GM12875 (cell line): ENCODE measurements around the gene CARS2.

Experiments
- H3K4me3 ChIP-seq: one replicate; pipeline ENCODE4 v1.5.1; 2011; ENCODE audit warnings: low read depth, low read length, control low read depth
- CTCF ChIP-seq: IDR thresholded peaks from 2 replicates; pipeline ENCODE4 v1.5.1; 2011; ENCODE audit warnings: low read depth, mild to moderate bottlenecking, control low read depth, inconsistent platforms, low read length, moderate library complexity, borderline replicate concordance; ENCODE audit not compliant: insufficient read depth

Gene CARS2

GRCh38 chr13:110640591-110641029 is 65.3 kb downstream of the CARS2 start:
- no peak overlapping the region for H3K4me3 ChIP-seq
- no peak for TF ChIP-seq CTCF

- no peak for TF ChIP-seq CTCF
- H3K4me3 ChIP-seq = no peak overlapping the region
Observed at GRCh38 chr13:110639935-110640334, 66.0 kb downstream of the CARS2 start.

- no peak overlapping the region for H3K4me3 ChIP-seq
- TF ChIP-seq CTCF = no peak
Observed at GRCh38 chr13:110638814-110639806, 66.8 kb downstream of the CARS2 start.

- no peak overlapping the region for H3K4me3 ChIP-seq
- no peak for TF ChIP-seq CTCF
Observed at GRCh38 chr13:110638257-110638656, 67.7 kb downstream of the CARS2 start.

DNA sequence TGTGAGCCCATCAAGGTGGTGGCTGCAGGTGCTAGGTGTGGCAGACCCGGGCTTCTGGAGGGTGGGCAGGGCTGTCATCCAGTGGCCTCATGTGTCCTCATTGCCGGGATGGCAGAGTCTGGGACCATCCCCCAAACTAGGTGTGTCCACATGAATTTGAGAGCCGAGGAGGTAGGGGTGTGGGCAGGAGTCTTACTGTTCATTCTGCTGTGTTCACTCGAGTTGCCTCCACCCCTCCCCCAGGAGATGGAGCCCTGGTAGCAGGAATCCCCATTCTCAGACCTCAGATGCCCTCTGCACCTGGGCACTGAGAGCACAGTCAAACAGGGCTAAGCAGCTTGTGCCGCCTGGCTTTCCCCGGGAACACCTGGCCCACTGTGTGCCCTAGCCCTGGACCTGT is 68.2 kb downstream of the CARS2 start:
- H3K4me3 ChIP-seq = no peak overlapping the region

DNA sequence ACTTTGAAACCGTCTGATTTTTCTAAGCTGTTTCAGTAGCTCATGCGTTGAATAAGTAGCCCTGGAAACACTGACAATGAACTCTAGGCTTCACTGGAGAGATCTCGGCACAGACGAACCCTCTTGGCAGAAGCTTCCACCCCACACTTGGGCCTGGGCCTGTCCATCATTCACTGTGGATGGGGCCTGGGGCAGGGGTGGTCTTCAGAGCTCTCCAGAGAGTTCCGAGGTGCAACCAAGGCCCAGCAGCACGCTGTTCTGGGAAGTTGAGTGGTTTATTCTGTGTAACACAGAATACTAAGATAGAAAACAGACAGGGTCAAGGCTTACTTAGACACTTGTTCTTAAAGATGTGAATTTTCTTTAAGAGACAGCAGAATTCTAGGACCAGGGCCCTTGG is 68.6 kb downstream of the CARS2 start:
- H3K4me3 ChIP-seq = no peak overlapping the region

More for the DNA sequence above, 68.2 kb downstream of the CARS2 start:
- TF ChIP-seq CTCF = no peak

More for the DNA sequence above, 68.6 kb downstream of the CARS2 start:
- no peak for TF ChIP-seq CTCF
